PFSK-1 (cell line): ENCODE measurements around the gene ATRN.

Experiments used
- POLR2AphosphoS5 ChIP-seq: IDR thresholded peaks from 2 replicates; pipeline ENCODE4 v1.6.1; 2012; ENCODE audit warnings: low read depth, mild to moderate bottlenecking, control low read depth, low read length, moderate library complexity
- REST ChIP-seq, 2 experiments: IDR thresholded peaks; 2 replicates each; pipeline versions ENCODE4 v1.6.1 to v1.8.0; 2011 to 2012; ENCODE audit warnings: low read depth in 2 of 2, low read length in 2 of 2, control low read depth in 1 of 2, inconsistent platforms in 1 of 2, mild to moderate bottlenecking in 1 of 2, moderate library complexity in 1 of 2; ENCODE audit not compliant: insufficient read depth in 1 of 2
- SIN3A ChIP-seq: IDR thresholded peaks from 2 replicates; pipeline ENCODE4 v1.6.1; 2012; ENCODE audit warnings: mild to moderate bottlenecking, low read length, moderate library complexity, borderline replicate concordance; ENCODE audit not compliant: insufficient read depth

GRCh38 chr20:3621111-3621510 is 150.3 kb downstream of the ATRN start:
- TF ChIP-seq POLR2AphosphoS5 (no peak), REST (IDR thresholded peaks at IDR 0.05; ENCODE audit: insufficient read depth in 1 of 2, low read depth in 2 of 2, low read length in 2 of 2) (no peak), SIN3A (no peak)
